Mucosa of rectum (tissue), 2 donors: ENCODE results near the gene E2F8.

Source experiments
- H3K27ac ChIP-seq, 2 donors: one replicate each; pipeline ENCODE4 v1.7.0; 2013; ENCODE audit warnings: inconsistent platforms in 2 of 2, low read depth in 2 of 2, low read length in 2 of 2
- H3K27me3 ChIP-seq, 2 donors: one replicate each; pipeline ENCODE4 v1.7.0; 2013; ENCODE audit warnings: low read length in 2 of 2; ENCODE audit not compliant: control insufficient read depth in 2 of 2, insufficient read depth in 2 of 2
- H3K36me3 ChIP-seq, 2 donors: one replicate each; pipeline ENCODE4 v1.7.0; 2013; ENCODE audit warnings: low read length in 2 of 2; ENCODE audit not compliant: control insufficient read depth in 2 of 2, insufficient read depth in 2 of 2
- H3K4me1 ChIP-seq, 2 donors: one replicate each; pipeline ENCODE4 v1.7.0; 2013; ENCODE audit warnings: low read length in 2 of 2, mild to moderate bottlenecking in 1 of 2; ENCODE audit not compliant: control insufficient read depth in 2 of 2, insufficient read depth in 2 of 2
- H3K4me3 ChIP-seq, 2 donors: one replicate each; pipeline ENCODE4 v1.7.0; 2013; ENCODE audit warnings: low read length in 2 of 2
- H3K9ac ChIP-seq, 2 donors: one replicate each; pipeline ENCODE4 v1.7.0; 2013; ENCODE audit warnings: low read length in 2 of 2, low read depth in 1 of 2, mild to moderate bottlenecking in 1 of 2
- H3K9me3 ChIP-seq, 2 donors: one replicate each; pipeline ENCODE4 v1.7.0; 2013; ENCODE audit warnings: low read length in 2 of 2; ENCODE audit not compliant: control insufficient read depth in 2 of 2
- donor health status: healthy.
- donor health status: Normal muscosa, but diverticular disease.

The E2F8 gene

GRCh38 chr11:19240420-19241259, at the start of gene E2F8:
TSS of gene E2F8 (minus strand) at chr11:19240945. CDS start at chr11:19240121, 824 bp downstream.
- Histone ChIP-seq H3K27ac (peak within 1 kb of the TSS in 1 of 2 donors; percentile 40), H3K36me3 (no peaks in the 10 kb centered on the region), H3K9me3 (no peaks in the 10 kb centered on the region), H3K27me3 (peaks cover 0 to 2% of the 10 kb centered on the region in 2 donors), H3K4me1 (peaks cover 24 to 36% of the 10 kb centered on the region in 2 donors), H3K9ac (peak within 1 kb of the TSS; percentile 62 to 70), H3K4me3 (peak within 1 kb of the TSS; percentile 76 to 88)

GRCh38 chr11:19290356-19290755, 49.6 kb upstream of the E2F8 start:
- no peak overlapping the region for H3K9ac ChIP-seq

GRCh38 chr11:19288256-19288655, 47.5 kb upstream of the E2F8 start:
- Histone ChIP-seq H3K4me3 (no peak overlapping the region), H3K9ac (no peak overlapping the region), H3K36me3 (no peaks in the 10 kb centered on the region), H3K9me3 (no peaks in the 10 kb centered on the region), H3K27ac (no peak overlapping the region), H3K4me1 (no peaks in the 10 kb centered on the region), H3K27me3 (no peaks in the 10 kb centered on the region)

More at GRCh38 chr11:19290356-19290755, 49.6 kb upstream of the E2F8 start:
- Histone ChIP-seq H3K4me1 (no peaks in the 10 kb centered on the region), H3K27me3 (no peaks in the 10 kb centered on the region), H3K4me3 (no peak overlapping the region), H3K9me3 (no peaks in the 10 kb centered on the region), H3K27ac (no peak overlapping the region), H3K36me3 (no peaks in the 10 kb centered on the region)

GRCh38 chr11:19286411-19286810, 45.7 kb upstream of the E2F8 start:
- no peak overlapping the region for H3K9ac ChIP-seq
- no peaks in the 10 kb centered on the region for H3K4me1 ChIP-seq
- no peaks in the 10 kb centered on the region for H3K27me3 ChIP-seq
- H3K36me3 ChIP-seq = no peaks in the 10 kb centered on the region
- no peaks in the 10 kb centered on the region for H3K9me3 ChIP-seq
- no peak overlapping the region for H3K27ac ChIP-seq
- no peak overlapping the region for H3K4me3 ChIP-seq

- Histone ChIP-seq H3K9ac (no peak overlapping the region), H3K4me1 (no peaks in the 10 kb centered on the region), H3K36me3 (no peaks in the 10 kb centered on the region), H3K9me3 (no peaks in the 10 kb centered on the region), H3K27ac (no peak overlapping the region), H3K27me3 (no peaks in the 10 kb centered on the region), H3K4me3 (no peak overlapping the region)
Measured at GRCh38 chr11:19284881-19285280, 44.1 kb upstream of the E2F8 start.

GRCh38 chr11:19283991-19284390, 43.2 kb upstream of the E2F8 start:
- Histone ChIP-seq H3K27ac (no peak overlapping the region), H3K4me1 (no peaks in the 10 kb centered on the region), H3K36me3 (no peaks in the 10 kb centered on the region), H3K9me3 (no peaks in the 10 kb centered on the region), H3K4me3 (no peak overlapping the region), H3K9ac (no peak overlapping the region), H3K27me3 (no peaks in the 10 kb centered on the region)

- Histone ChIP-seq H3K4me1 (peaks cover 3 to 9% of the 10 kb centered on the region in 2 donors), H3K9ac (no peak overlapping the region), H3K9me3 (no peaks in the 10 kb centered on the region), H3K27ac (no peak overlapping the region), H3K36me3 (no peaks in the 10 kb centered on the region), H3K27me3 (no peaks in the 10 kb centered on the region), H3K4me3 (no peak overlapping the region)
Measured at GRCh38 chr11:19281555-19281954, 40.8 kb upstream of the E2F8 start.

- Histone ChIP-seq H3K9ac (no peak overlapping the region), H3K27ac (no peak overlapping the region), H3K27me3 (no peaks in the 10 kb centered on the region), H3K4me1 (peaks cover 3 to 10% of the 10 kb centered on the region in 2 donors), H3K9me3 (no peaks in the 10 kb centered on the region), H3K36me3 (no peaks in the 10 kb centered on the region), H3K4me3 (no peak overlapping the region)
Measured at GRCh38 chr11:19281041-19281440, 40.3 kb upstream of the E2F8 start.

- Histone ChIP-seq H3K4me3 (no peak overlapping the region), H3K9me3 (no peaks in the 10 kb centered on the region), H3K9ac (no peak overlapping the region), H3K36me3 (no peaks in the 10 kb centered on the region), H3K27me3 (no peaks in the 10 kb centered on the region), H3K27ac (no peak overlapping the region), H3K4me1 (peaks cover 3 to 10% of the 10 kb centered on the region in 2 donors)
Measured at GRCh38 chr11:19279451-19279850, 38.7 kb upstream of the E2F8 start.

- H3K4me1 ChIP-seq = peaks cover 3 to 10% of the 10 kb centered on the region in 2 donors
- no peaks in the 10 kb centered on the region for H3K9me3 ChIP-seq
- no peaks in the 10 kb centered on the region for H3K27me3 ChIP-seq
- H3K36me3 ChIP-seq = no peaks in the 10 kb centered on the region
- no peak overlapping the region for H3K4me3 ChIP-seq
- peak overlapping the region; percentile 43 to 74 for H3K27ac ChIP-seq
- peak overlapping the region in 1 of 2 donors; percentile 24 for H3K9ac ChIP-seq
Measured at GRCh38 chr11:19276859-19277808, 36.4 kb upstream of the E2F8 start.
